Measurements from ENCODE around the gene SPIRE1.
"Not testable (repeated sequence)": the region's sequence is repeated elsewhere in the genome, so short reads cannot be mapped to it uniquely, and the experiment has no call there.

SPIRE1 gene

DNA sequence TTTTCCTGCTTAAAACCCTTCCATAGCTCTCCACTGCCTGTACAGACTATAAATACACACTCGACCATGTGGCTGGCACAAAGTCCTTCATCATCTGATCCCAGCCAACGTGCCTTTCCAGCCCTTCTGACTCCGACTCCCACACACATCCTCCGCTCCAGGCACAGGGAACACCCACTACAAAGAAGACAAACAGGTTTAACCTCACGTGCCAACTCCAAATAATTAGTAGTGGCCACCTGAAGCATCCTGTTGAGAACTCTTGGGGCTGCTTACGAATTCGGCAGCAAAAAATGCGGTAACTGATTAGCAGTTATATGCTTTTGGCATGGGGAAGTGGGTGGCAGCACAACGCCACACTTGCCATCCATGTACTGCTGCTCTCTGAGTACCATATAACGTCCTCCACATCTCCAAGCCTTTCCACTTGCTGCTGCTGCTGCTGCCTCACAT is 12.1 kb downstream of the SPIRE1 start:
- DNase-seq = no peak

DNA sequence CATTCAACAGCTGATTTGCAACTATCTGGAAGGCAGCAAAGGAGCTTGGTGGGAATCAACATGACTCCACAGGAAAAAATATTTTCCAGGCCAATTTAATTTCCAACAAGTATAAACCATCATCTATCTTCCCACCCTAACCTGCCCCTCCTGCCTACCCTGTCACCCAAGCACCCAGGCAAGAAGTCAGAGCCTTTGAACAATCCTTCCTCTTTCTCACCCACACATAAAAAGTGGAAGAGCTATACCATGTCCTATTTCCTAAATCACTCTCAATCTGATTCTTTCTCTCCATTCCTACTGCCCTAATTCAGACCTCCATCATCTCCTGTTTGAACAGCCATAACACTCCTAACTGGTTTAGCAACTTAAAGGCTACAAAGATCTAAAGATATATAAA is 12.7 kb downstream of the SPIRE1 start:
- DNase-seq = no peak

DNA sequence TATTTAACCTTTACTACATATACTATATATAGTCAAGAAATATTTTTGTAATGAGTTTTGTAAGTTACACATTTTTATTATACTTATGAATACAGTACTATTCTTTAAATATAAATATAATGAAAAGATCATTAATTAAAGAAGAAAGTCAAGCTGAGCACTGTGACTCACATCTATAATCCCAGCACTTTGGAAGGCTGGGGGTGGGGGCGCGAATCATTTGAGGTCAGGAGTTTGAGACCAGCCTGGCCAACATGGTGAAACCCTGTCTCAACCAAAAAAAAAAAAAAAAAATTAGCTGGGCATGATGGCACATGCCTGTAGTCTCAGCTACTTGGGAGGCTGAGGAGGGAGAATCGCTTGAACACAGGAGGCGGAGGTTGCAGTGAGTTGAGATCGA is 14.2 kb downstream of the SPIRE1 start:
- not testable (repeated sequence) for DNase-seq

DNA sequence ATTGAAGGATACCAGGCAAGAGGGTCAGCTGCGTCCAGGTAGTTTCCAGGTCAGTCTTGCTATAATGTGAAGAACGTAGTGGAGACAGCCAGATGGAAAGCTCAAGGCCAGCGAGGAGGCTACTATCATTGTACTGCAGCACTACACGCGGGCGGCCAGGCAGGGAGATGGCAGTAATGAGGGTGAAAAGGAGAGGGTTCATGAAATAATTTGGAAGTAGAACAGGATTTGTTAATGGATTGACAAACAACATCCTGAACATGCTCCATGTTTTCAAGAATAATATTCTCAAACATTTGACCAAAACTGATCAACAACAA is 17.1 kb downstream of the SPIRE1 start:
- DNase-seq = no peak

DNA sequence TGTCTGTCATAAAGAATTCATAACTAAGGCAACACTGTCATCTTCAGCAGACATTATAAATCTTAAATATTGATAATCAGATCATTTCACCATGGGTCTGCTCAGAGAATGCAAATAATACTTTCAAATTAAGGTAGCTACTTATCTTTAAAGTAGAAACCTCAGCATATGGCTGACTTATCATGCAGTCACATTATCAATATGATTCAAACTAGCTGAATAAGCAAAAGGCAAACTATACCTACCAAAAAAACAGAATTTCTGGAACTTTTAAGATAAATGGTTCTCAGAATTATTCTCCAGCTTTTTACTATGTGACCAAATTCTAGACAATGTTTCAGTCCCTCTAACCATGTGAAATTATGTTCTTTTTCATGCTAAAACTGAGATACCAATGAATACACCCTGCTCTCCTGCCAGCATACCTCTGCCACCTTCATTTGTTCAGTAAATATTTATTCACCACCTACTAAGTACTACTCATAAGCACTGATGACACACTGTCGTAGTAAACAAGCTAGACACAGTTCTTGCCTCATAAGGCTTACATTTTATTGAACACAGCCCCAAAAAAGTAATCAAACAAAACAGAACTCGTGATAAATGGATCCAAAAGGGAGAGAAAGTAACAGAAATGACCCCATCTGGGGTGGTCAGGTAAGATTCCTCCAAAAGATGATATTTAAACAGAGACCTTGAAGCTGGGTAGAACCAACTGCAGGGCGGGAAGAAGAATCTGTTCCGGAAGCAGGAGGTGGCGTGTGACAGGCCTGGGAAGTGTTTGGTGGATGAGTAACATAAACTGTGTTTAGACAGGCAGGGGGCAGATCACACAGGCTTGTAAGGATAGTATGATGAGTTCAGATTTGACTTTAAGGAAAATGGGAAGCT is 17.7 kb downstream of the SPIRE1 start:
- DNase-seq = no peak

DNA sequence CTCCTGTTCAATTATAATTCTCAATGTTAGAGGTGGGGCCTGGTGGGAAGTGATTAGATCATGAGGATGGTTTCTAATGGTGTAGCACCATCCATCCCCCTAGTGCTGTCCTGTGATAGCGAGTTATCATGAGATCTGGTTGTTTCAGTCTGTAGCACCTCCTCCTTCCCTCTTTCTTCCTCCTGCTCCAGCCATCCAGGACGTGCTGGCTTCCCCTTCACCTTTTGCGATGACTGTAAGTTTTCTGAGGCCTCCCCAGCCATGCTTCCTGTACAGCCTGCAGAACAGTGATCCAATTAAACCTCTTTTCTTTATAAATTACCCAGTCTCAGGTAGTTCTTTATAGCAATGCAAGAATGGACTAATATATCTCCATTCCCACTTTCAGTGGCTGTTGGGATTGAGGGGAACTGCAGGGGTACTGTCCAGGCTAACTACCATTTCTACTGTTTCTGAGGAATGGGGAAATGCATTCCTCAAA is 19.2 kb downstream of the SPIRE1 start:
- DNase-seq = no peak

DNA sequence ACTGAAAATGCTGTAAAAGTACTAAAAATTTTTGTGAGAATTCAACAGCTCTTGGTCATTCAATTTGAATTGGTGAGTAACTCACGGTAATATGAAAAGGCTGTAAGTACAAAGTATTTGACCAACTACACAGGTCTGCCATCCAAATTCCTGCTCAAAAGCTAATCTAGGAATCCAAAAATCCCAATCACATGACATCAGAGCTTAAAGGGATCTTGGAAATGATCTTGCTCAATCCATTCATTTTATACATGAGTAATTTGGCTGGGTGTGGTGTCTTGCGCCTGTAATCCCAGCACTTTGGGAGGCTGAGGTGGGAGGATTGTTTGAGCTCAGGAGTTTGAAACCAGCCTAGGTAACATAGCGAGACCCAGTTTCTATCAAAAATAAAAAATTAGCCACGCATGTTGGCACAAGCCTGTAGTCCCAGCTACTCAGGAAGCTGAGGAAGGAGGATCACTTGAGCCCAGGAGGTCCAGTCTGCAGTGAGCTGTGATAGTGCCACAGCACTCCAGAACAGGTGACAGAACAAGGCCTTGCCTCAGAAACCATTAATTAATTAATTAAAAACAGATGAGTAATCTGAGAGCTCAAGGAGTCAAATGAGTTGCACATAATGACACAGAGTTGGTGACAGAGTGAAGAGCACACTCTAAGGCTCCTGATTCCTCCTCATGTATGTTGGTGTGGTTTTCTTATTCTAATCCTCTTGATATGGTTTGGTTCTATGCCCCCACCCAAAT is 19.8 kb downstream of the SPIRE1 start:
- no peak for DNase-seq

DNA sequence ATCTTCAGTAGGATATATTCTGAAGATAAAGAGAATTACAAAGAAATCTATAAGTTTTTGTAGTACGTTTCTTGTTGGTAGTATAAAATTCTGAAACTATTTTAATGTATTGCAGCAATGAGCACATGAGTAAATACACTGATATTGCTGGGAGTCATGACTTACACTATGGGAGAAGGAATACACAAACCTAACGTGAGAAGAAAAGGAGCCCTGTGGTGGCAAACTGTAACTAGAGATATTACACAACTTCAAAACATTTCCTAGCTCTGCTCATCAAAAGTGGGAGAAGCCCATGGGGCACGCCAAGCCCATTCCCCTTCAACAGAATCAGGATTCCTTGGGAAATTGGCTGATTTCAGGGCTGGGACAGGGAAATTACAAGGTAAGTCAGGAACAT is 20.5 kb downstream of the SPIRE1 start:
- no peak for DNase-seq

DNA sequence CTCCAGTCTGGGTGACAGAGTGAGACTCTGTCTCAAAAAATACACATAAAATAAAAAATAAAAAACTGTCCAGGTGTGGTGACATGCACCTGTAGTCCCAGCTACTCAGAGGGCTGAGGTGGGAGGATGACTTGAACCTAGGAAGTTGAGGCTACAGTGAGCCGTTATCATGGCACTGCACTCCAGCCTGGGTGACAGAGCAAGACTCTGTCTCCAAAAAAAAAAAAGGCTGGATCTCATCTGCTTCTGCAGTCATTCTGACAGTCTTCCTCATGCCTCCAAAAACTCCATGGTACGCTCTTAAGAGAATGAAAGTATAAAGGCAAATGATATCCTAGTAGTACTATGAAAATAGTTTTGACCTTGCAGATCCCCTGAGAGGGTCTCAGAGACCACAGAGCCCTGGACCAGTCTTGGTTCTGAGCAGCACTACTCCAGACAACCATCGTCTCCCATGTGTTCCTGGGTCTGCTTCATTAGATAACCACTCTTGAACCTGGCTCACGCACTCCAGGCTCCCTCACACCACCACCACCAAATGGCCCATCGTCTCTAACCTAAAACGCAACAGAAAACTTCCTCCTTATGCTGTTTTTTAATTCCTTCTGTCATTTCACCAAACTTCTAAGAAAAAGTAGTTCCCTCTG is 26.0 kb downstream of the SPIRE1 start:
- DNase-seq = no peak

DNA sequence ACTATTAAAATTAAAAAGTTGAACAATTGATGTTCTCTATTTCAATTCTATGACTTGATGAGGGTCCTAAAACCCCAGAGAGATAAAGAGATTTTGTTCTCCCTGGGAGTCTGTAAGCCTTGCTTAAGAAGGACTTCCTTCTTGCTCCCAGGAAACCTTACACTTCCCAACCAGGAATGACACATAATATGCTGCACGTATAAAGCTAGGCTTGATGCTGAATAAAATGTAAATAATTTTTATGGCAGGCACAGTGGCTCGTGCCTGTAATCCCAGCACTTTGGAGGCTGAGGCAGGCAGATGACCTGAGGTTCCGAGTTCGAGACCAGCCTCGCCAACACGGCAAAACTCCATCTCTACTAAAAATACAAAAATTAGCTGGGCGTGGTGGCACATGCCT is 27.8 kb downstream of the SPIRE1 start:
- DNase-seq = no peak

DNA sequence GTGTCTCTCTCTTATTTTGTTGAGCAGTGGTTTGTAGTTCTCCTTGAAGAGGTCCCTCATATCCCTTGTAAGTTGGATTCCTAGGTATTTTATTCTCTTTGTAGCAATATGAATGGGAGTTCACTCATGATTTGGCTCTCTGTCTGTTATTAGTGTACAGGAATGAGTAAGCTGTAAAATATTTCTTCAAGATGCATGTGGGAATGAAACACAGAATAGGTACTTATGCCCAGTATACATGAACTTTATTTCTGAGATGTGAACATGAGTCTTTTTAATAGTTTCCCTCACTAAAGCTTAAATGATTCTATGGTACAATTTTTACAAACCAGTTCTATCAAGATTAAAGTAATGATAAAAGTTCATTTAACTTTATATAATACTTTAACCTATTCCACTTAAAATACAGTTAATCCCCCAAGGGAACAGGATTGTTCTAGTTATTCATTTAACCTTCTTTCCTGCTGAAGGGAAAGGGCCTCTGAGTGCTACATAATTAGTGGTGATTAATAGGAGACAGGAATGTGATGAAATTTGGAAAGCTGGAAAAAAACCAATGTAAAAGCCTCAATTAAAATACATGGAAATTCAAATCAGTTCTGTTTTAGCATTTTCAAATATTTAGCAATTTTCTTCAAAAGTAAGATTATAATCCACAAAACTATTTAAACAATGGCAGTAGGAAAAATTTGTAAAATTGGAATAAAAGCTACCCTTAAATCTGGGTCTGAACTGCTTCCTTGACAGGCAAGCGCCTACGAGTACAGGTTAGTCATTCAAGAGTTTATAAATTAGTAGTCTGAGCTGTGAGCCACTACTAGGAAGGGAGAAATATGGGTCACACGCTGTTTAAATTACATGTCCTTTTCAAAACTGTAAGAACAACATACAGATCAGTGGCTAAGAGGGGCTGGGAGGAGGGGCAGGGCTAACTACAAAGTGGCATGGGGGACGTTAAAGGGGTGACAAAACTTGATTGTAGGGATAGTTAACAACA is 28.9 kb downstream of the SPIRE1 start:
- DNase-seq = no peak

DNA sequence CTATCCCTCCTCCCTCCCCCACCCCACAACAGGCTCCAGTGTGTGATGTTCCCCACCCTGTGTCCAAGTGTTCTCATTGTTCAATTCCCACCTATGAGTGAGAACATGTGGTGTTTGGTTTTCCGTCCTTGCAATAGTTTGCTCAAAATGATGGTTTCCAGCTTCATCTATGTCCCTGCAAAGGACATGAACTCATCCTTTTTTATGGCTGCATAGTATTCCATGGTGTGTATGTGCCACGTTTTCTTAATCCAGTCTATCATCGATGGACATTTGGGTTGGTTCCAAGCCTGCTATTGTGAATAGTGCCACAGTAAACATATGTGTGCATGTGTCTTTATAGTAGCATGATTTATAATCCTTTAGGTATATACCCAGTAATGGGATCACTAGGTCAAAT is 30.7 kb downstream of the SPIRE1 start:
- DNase-seq = not testable (repeated sequence)

DNA sequence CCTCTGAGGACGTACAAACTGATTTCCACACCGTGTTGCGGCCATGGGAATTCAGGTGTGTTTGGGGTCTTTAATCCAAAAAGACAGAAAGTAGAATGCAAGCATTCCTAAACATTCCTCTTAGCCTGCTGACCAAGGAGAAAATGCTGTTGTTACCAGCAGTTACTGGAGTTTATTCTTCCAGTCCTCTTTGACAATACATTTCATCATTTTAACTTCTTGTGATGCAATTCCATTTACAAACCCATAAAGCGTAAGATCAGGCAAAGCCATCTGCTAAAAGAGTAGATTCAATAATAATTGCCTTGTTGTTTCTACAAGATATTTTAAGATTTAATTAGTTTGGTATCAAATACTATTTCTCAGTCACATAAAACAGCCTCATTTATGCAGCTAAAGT is 32.7 kb downstream of the SPIRE1 start:
- DNase-seq = no peak

DNA sequence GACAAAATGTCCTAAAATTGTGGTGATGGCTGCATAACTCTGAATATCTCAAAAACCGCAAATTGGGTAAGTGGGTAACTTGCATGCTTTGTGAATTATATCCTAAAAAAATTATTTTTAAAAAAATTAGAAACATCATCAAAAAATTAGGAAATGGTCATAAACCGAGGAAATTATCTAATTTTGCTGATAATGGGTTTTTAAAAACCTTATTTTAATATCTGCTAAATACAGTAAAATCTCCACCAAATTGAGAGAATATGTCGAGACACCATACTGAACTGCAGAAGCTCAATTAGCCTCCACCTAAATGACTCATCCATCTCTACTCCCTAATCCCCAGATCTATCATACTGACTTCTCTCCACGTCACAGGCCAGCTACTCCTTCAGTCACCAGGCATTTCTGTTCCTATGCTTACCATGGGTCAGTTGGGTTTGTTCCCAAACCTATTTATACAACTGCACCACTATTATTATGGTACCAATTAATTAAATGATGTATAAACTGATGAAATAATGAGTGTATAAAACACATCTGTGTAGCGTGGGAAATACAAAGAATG is 36.1 kb downstream of the SPIRE1 start:
- DNase-seq = no peak

DNA sequence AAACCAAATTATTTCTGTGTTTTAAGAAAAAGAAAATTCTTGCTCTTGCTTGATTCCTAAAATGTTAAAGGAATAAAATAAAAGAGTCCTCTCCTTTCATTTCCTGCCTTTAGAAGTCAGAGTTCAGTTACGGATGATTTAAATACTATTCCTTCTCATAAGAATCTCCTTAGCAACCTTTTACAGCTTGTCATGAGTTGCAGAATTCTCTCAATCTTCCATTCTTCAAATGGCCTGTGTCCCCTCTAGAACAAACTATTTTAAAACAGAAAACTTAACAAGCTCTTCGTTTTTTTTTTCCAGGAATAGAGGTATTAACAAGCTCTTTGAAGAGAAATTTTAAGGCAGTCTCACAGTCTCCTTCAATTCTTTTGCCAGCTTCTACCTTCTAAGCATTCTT is 42.2 kb downstream of the SPIRE1 start:
- no peak for DNase-seq

DNA sequence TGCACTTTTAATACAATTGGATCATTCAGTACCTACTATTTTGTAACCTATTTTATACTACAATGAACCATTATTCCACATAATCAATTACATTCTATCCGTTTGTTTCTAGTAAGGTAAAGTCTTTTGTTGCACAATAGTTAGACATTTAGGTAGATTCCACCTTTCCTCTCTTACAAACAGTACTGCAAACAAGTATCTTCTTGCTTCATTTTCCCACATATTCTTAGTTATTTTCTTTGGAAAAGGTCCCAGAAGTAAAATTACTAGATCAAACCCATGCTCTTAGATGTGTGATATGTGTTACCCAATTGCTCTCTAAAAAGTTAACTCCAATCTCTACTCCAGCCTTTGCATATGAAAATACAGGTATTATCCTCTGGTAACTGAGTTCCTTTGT is 49.6 kb downstream of the SPIRE1 start:
- DNase-seq = no peak

DNA sequence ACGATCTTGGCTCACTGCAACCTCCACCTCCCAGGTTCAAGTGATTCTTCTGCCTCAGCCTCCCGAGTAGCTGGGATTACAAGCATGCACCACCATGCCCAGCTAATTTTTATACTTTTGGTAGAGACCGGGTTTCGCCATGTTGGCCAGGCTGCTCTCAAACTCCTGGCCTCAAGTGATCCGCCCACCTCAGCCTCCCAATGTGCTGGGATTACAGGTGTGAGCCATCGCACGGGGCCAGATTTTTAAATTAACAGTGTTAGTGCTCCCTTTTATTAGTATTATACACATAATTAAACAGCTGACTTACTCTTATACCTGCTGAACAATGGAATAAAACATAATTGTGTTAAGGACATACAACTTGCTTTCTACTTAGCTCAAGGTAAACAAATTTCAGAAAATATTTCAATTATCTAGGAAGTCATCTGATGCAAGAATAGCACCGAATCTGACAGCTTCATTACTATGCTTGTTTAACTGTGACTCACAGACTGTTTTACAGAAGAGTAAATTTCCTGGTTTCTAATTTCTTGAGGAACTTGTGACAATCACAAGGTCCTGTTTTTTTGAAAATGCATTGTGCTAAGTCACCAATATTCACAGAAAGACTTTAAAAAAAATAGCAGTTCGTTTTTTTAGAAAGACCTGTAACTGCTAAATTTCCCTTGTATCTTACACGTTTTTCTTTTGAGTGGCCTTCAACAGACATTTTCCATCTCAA is 51.2 kb downstream of the SPIRE1 start:
- no peak for DNase-seq

DNA sequence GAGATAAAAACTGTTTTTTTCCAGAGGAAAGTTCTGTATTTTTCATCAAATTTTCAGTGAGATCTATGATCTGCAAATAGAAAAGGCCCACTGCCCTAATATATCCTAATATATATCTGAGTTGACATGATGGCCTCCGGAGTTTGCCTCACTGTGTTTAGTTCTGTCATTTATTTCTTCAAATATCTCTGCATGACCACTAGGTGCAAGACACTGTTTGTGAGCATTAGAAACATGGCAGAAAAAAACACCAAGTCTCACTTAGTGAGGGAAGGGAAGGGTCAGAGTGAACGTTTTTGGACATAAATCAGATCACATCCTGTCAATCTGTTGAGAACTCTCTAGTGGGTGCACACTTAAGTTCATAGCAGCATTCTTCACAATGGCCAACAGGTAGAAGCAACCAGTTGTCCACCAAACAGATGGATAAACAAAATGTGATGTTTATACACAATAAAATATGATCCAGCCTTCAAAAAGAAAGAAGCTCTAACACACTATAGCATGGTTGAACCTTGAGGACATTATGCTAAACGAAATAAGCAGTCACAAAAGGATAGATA is 53.4 kb downstream of the SPIRE1 start:
- DNase-seq = no peak

DNA sequence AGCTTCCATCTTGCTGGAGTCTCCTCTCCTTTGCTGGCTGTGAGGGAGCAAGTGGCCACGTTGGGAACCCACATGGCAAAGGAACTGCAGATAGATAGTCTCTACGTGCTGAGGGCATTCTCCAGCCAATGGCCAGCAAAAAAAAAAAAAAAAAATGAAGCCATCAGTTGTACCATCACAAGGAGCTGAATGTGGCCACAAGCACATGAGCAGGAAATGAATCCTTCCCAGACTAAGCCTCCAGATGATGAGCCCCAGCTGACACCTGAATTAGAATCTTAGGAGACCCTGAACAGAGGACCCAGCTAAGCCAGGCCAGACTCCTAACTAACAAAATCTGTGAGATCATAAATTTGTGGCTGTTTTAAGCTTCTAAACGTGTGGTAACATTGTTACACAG is 57.9 kb downstream of the SPIRE1 start:
- DNase-seq = no peak

DNA sequence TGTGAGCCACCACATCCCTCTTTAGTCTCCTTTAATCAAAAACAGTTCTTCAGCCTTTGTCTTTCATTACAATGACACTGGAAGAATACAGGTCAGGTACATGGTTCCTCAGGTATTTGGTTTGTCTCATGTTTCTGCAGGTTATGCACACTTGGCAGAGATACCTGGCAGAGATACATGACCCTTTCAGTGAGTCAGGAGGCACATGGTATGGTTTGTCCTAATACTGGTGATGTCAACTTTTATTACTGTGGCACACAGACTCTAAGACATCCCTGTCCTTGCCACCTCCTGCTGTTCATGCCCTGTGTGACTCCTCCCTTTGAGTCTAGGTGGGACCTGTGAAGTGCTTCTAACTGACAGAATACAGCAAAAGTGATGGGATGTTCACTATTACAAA is 58.4 kb downstream of the SPIRE1 start:
- DNase-seq = no peak
